Stimulated activated naive CD8-positive, alpha-beta T cell treated with anti-CD3 and anti-CD28 coated beads, Interleukin-15, amount 100 ng/mL, for 72 hours (primary cell): ENCODE results near the gene TRIM25.
A peak's percentile ranks its signal among the peaks of the same experiment; 100 is the strongest.

Source experiments
- ATAC-seq: fragments of 150-1000 bp; cut with Tn5 transposase; 2 replicates; pipeline ENCODE4 v1.10.0; 2021; ENCODE audit warnings: mild to moderate bottlenecking, moderate library complexity
- DNase-seq, 2 donors: peaks; one replicate each; pipeline ENCODE4 v3.0.0; 2021 to 2022
- H3K27ac Mint-ChIP-seq, 2 donors: one replicate each; pipeline ENCODE4 v1.8.0; 2022; ENCODE audit warnings: mild to moderate bottlenecking in 2 of 2, mixed read lengths in 2 of 2, moderate library complexity in 2 of 2
- H3K27me3 Mint-ChIP-seq: one replicate; pipeline ENCODE4 v1.8.0; 2022; ENCODE audit warnings: mixed read lengths
- H3K4me1 Mint-ChIP-seq: one replicate; pipeline ENCODE4 v1.8.0; 2022; ENCODE audit warnings: mild to moderate bottlenecking, mixed read lengths
- H3K4me3 Mint-ChIP-seq, 2 donors: one replicate each; pipeline ENCODE4 v1.8.0; 2022; ENCODE audit warnings: mild to moderate bottlenecking in 2 of 2, mixed read lengths in 2 of 2, moderate library complexity in 1 of 2
- H3K9me3 Mint-ChIP-seq, 2 donors: one replicate each; pipeline ENCODE4 v1.8.0; 2022; ENCODE audit warnings: mixed read lengths in 2 of 2

TRIM25 gene

GRCh38 chr17:56933868-56934267, 20.0 kb upstream of the TRIM25 start:
- Mint-ChIP-seq H3K4me3 (no peak overlapping the region), H3K27me3 (no peaks in the 10 kb centered on the region), H3K4me1 (peaks cover 14% of the 10 kb centered on the region), H3K27ac (no peak overlapping the region), H3K9me3 (no peaks in the 10 kb centered on the region)
- ATAC-seq (no peak), DNase-seq (no peak)

GRCh38 chr17:56933151-56933745, 19.4 kb upstream of the TRIM25 start:
- peak overlapping the region in 1 of 2 donors; percentile 20 for H3K27ac Mint-ChIP-seq
- no peak for DNase-seq
- no peak overlapping the region for H3K4me3 Mint-ChIP-seq
- H3K9me3 Mint-ChIP-seq: no peaks in the 10 kb centered on the region
- no peak for ATAC-seq
- peaks cover 12% of the 10 kb centered on the region for H3K4me1 Mint-ChIP-seq
- H3K27me3 Mint-ChIP-seq: no peaks in the 10 kb centered on the region

- no peaks in the 10 kb centered on the region for H3K9me3 Mint-ChIP-seq
- H3K27ac Mint-ChIP-seq: no peak overlapping the region
- no peak for ATAC-seq
- no peaks in the 10 kb centered on the region for H3K27me3 Mint-ChIP-seq
- H3K4me1 Mint-ChIP-seq: peaks cover 5% of the 10 kb centered on the region
- H3K4me3 Mint-ChIP-seq: no peak overlapping the region
- no peak for DNase-seq
Observed at GRCh38 chr17:56930739-56931337, 17.0 kb upstream of the TRIM25 start.

- H3K9me3 Mint-ChIP-seq: no peaks in the 10 kb centered on the region
- peaks cover 2% of the 10 kb centered on the region for H3K4me1 Mint-ChIP-seq
- no peak for DNase-seq
- no peak overlapping the region for H3K4me3 Mint-ChIP-seq
- H3K27ac Mint-ChIP-seq: no peak overlapping the region
- ATAC-seq: no peak
- no peaks in the 10 kb centered on the region for H3K27me3 Mint-ChIP-seq
Observed at GRCh38 chr17:56929362-56929969, 15.6 kb upstream of the TRIM25 start.

- Mint-ChIP-seq H3K4me1 (no peaks in the 10 kb centered on the region), H3K9me3 (no peaks in the 10 kb centered on the region), H3K27ac (no peak overlapping the region), H3K4me3 (no peak overlapping the region), H3K27me3 (no peaks in the 10 kb centered on the region)
- ATAC-seq: no peak
- no peak for DNase-seq
Observed at GRCh38 chr17:56928586-56928985, 14.7 kb upstream of the TRIM25 start.

- H3K27ac Mint-ChIP-seq: no peak overlapping the region
- H3K27me3 Mint-ChIP-seq: no peaks in the 10 kb centered on the region
- DNase-seq: no peak
- H3K9me3 Mint-ChIP-seq: no peaks in the 10 kb centered on the region
- no peak for ATAC-seq
- no peak overlapping the region for H3K4me3 Mint-ChIP-seq
- H3K4me1 Mint-ChIP-seq: no peaks in the 10 kb centered on the region
Observed at GRCh38 chr17:56926704-56927103, 12.9 kb upstream of the TRIM25 start.

GRCh38 chr17:56926270-56926669, 12.4 kb upstream of the TRIM25 start:
- Mint-ChIP-seq H3K27ac (no peak overlapping the region), H3K9me3 (no peaks in the 10 kb centered on the region), H3K4me1 (no peaks in the 10 kb centered on the region), H3K4me3 (no peak overlapping the region), H3K27me3 (no peaks in the 10 kb centered on the region)
- ATAC-seq: no peak
- DNase-seq: no peak

GRCh38 chr17:56925088-56925487, 11.2 kb upstream of the TRIM25 start:
- H3K27me3 Mint-ChIP-seq: no peaks in the 10 kb centered on the region
- H3K27ac Mint-ChIP-seq: no peak overlapping the region
- H3K4me1 Mint-ChIP-seq: no peaks in the 10 kb centered on the region
- no peaks in the 10 kb centered on the region for H3K9me3 Mint-ChIP-seq
- no peak overlapping the region for H3K4me3 Mint-ChIP-seq
- DNase-seq: no peak
- ATAC-seq: no peak

- ATAC-seq: no peak
- Mint-ChIP-seq H3K4me3 (peak overlapping the region in 1 of 2 donors; percentile 31), H3K9me3 (peaks cover 7 to 17% of the 10 kb centered on the region in 2 donors), H3K27ac (peak overlapping the region in 1 of 2 donors; percentile 72), H3K4me1 (peaks cover 39% of the 10 kb centered on the region), H3K27me3 (no peaks in the 10 kb centered on the region)
- no peak for DNase-seq
Observed at GRCh38 chr17:56919717-56920116, 5.9 kb upstream of the TRIM25 start.

- ATAC-seq: peak; percentile 3
- Mint-ChIP-seq H3K4me1 (peaks cover 42% of the 10 kb centered on the region), H3K4me3 (no peak overlapping the region), H3K27ac (no peak overlapping the region), H3K9me3 (peaks cover 7 to 17% of the 10 kb centered on the region in 2 donors), H3K27me3 (no peaks in the 10 kb centered on the region)
- DNase-seq: no peak
Observed at GRCh38 chr17:56918916-56919315, 5.1 kb upstream of the TRIM25 start.

- no peak overlapping the region for H3K4me3 Mint-ChIP-seq
- no peaks in the 10 kb centered on the region for H3K27me3 Mint-ChIP-seq
- no peak for DNase-seq
- peaks cover 7 to 17% of the 10 kb centered on the region in 2 donors for H3K9me3 Mint-ChIP-seq
- no peak for ATAC-seq
- peak overlapping the region in 1 of 2 donors; percentile 21 for H3K27ac Mint-ChIP-seq
- H3K4me1 Mint-ChIP-seq: peaks cover 42% of the 10 kb centered on the region
Observed at GRCh38 chr17:56917559-56918296, 3.9 kb upstream of the TRIM25 start.

GRCh38 chr17:56914581-56915273, 878 bp upstream of the TRIM25 start:
- DNase-seq (no peak), ATAC-seq (no peak)
- peaks cover 7 to 15% of the 10 kb centered on the region in 2 donors for H3K9me3 Mint-ChIP-seq
- H3K4me3 Mint-ChIP-seq: peak overlapping the region; percentile 90 to 97
- H3K27ac Mint-ChIP-seq: peak overlapping the region; percentile 97 to 100
- H3K27me3 Mint-ChIP-seq: no peaks in the 10 kb centered on the region
- peaks cover 61% of the 10 kb centered on the region for H3K4me1 Mint-ChIP-seq

GRCh38 chr17:56913353-56913866, 439 bp downstream of the TRIM25 start:
- H3K4me1 Mint-ChIP-seq: peaks cover 60% of the 10 kb centered on the region

GRCh38 chr17:56913000-56913311, 893 bp downstream of the TRIM25 start:
- ATAC-seq: no peak
- Mint-ChIP-seq H3K4me1 (peaks cover 64% of the 10 kb centered on the region), H3K27me3 (no peaks in the 10 kb centered on the region), H3K27ac (peak overlapping the region; percentile 95 to 97), H3K9me3 (peaks cover 5 to 6% of the 10 kb centered on the region in 2 donors), H3K4me3 (peak overlapping the region; percentile 90 to 97)
- DNase-seq: no peak

More at GRCh38 chr17:56913353-56913866, 439 bp downstream of the TRIM25 start:
- Mint-ChIP-seq H3K27ac (peak overlapping the region; percentile 95 to 97), H3K4me3 (peak overlapping the region; percentile 90 to 97), H3K9me3 (peaks cover 6 to 7% of the 10 kb centered on the region in 2 donors), H3K27me3 (no peaks in the 10 kb centered on the region)
- ATAC-seq (peak; percentile 60), DNase-seq (no peak)
